ENCODE data around the gene FOCAD.
A peak's percentile ranks its signal among the peaks of the same experiment; 100 is the strongest.
"Not testable (repeated sequence)": the region's sequence is repeated elsewhere in the genome, so short reads cannot be mapped to it uniquely, and the experiment has no call there.

Gene FOCAD

GRCh38 chr9:20974191-20974938 is 290.3 kb downstream of the FOCAD start:
- not testable (repeated sequence) for DNase-seq

- no peak for DNase-seq
Observed at GRCh38 chr9:20978249-20978648, 294.2 kb downstream of the FOCAD start.

- peak; percentile 68 for DNase-seq
Observed at GRCh38 chr9:20980832-20981455, 296.9 kb downstream of the FOCAD start.

GRCh38 chr9:20981486-20981885 is 297.4 kb downstream of the FOCAD start:
- peak; percentile 95 for DNase-seq

- DNase-seq, result peak; percentile 36
Observed at GRCh38 chr9:20984506-20984905, 300.4 kb downstream of the FOCAD start.

- no peak for DNase-seq
Observed at GRCh38 chr9:20985851-20986600, 302.0 kb downstream of the FOCAD start.

GRCh38 chr9:20987521-20987920 is 303.5 kb downstream of the FOCAD start:
- DNase-seq, result no peak

- DNase-seq, result no peak
Observed at GRCh38 chr9:20988061-20988460, 304.0 kb downstream of the FOCAD start.

- DNase-seq, result no peak
Observed at GRCh38 chr9:20988671-20989315, 304.7 kb downstream of the FOCAD start.

- DNase-seq, result no peak
Observed at GRCh38 chr9:20989923-20990341, 305.9 kb downstream of the FOCAD start.

GRCh38 chr9:20990867-20991266 is 306.8 kb downstream of the FOCAD start:
- no peak for DNase-seq

- no peak for DNase-seq
Observed at GRCh38 chr9:20994486-20994885, 310.4 kb downstream of the FOCAD start.

- no peak for DNase-seq
Observed at GRCh38 chr9:20995616-20996015, 311.6 kb downstream of the FOCAD start.

GRCh38 chr9:20996809-20997208 is 312.8 kb downstream of the FOCAD start:
- no peak for DNase-seq

GRCh38 chr9:20997503-20998076 is 313.5 kb downstream of the FOCAD start:
- no peak for DNase-seq

- DNase-seq, result no peak
Observed at GRCh38 chr9:21001581-21001980, 317.5 kb downstream of the FOCAD start.

GRCh38 chr9:21002040-21002439 is 318.0 kb downstream of the FOCAD start:
- DNase-seq, result no peak

- DNase-seq, result no peak
Observed at GRCh38 chr9:21015129-21015815, 331.2 kb downstream of the FOCAD start.

- no peak for DNase-seq
Observed at GRCh38 chr9:21015995-21016394, 331.9 kb downstream of the FOCAD start.

- DNase-seq, result peak; percentile 85
Observed at GRCh38 chr9:21016701-21017491, 332.8 kb downstream of the FOCAD start.

- DNase-seq, result no peak
Observed at GRCh38 chr9:21018177-21018576, 334.1 kb downstream of the FOCAD start.

Data from fibroblast of skin of back (primary cell).